Measurements from ENCODE around the gene KCNQ2. TPM values are rescaled to one million over a fixed set of nuclear protein-coding genes. Genes with fewer than 3 reads are reported as not detected.

The KCNQ2 gene
- total RNA-seq, 1 experiment from 2014 or later = not detected

GRCh38 chr20:63361519-63362435 is 110.7 kb downstream of the KCNQ2 start:
- Histone ChIP-seq H3K4me2 (no peak overlapping the region), H3K9me2 (ENCODE audit: insufficient read depth) (no peaks in the 10 kb centered on the region), H3K9me3 (ENCODE audit: insufficient read depth, low read depth) (no peaks in the 10 kb centered on the region), H3K79me2 (ENCODE audit: low read depth) (no peaks in the 10 kb centered on the region), H4K20me1 (ENCODE audit: insufficient read depth) (peaks cover 6% of the 10 kb centered on the region; the same call in 1 of the 2 replicates), H3K27me3 (ENCODE audit: insufficient read depth, low read depth) (peaks cover 67% of the 10 kb centered on the region), H3K4me3 (no peak overlapping the region), H3K27ac (no peak overlapping the region), H3K4me1 (replicated peaks; ENCODE audit: insufficient read depth) (no peaks in the 10 kb centered on the region), H2AFZ (no peak overlapping the region), H3F3A (ENCODE audit: insufficient read depth, low read depth) (no peaks in the 10 kb centered on the region), H3K36me3 (ENCODE audit: low read depth) (no peaks in the 10 kb centered on the region)
- ChIA-PET CTCF (interaction anchor here (0.5 to 0.6 kb wide), 2 partner anchors 266 to 573 kb away, joined by 3 to 17 read pairs; no protein-coding TSS in a partner anchor), POLR2A (ENCODE audit: unreplicated experiment) (no interaction called here)
- no TSS peak for BruUV-seq (replicated peaks)
- intact Hi-C loops (cut with micrococcal nuclease; ENCODE audit: unreplicated experiment) = no loop called here
- TF ChIP-seq, protein P1, sequence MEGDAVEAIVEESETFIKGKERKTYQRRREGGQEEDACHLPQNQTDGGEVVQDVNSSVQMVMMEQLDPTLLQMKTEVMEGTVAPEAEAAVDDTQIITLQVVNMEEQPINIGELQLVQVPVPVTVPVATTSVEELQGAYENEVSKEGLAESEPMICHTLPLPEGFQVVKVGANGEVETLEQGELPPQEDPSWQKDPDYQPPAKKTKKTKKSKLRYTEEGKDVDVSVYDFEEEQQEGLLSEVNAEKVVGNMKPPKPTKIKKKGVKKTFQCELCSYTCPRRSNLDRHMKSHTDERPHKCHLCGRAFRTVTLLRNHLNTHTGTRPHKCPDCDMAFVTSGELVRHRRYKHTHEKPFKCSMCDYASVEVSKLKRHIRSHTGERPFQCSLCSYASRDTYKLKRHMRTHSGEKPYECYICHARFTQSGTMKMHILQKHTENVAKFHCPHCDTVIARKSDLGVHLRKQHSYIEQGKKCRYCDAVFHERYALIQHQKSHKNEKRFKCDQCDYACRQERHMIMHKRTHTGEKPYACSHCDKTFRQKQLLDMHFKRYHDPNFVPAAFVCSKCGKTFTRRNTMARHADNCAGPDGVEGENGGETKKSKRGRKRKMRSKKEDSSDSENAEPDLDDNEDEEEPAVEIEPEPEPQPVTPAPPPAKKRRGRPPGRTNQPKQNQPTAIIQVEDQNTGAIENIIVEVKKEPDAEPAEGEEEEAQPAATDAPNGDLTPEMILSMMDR (conservative IDR thresholded peaks at IDR 0.05) = no peak
- TF ChIP-seq EZH2 (IDR thresholded peaks at IDR 0.05; ENCODE audit: low read depth) = no peak
- no peak for DNase-seq

DNA sequence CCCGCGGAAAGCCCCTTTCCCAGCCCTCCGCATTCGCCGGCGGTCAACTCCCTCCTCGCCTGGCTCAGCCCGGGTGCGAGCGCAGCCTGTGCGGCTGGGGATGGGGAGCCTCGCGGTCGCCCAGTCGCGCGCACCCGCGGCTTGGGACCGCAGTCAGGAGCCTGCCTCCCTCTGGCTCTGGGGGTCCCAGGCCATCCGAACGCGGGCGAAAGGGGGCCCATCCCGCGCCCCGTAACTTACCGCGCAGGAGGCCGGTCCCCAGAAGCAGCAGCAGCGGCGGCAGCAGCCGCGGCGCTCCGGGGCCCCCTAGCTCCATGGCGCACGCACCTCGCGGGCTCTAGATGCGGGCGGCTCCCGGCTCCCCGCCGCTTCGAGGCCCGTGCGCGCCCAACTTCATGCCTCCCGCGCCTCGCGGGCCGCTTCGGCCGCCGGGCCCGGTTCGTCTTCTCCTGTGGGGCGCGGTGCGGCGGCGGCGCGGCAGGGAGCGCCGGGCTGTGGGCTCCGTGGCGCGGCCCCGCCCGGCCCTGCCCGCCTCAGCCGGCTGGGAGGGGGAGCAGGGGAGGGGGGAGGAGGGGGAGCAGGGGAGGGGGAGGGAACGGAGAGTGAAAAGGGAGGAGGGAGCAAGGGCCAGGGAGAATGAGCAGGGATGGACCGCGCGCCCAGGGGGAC is 111.5 kb downstream of the KCNQ2 start, which contains the start of gene CHRNA4:
Gene CHRNA4 (minus strand): TSS at position 500 of the 669 bp plus-strand sequence. CDS start 184 bp downstream, at position 316.
- peaks cover 62% of the 10 kb centered on the region for H3K27me3 ChIP-seq (ENCODE audit: insufficient read depth, low read depth)
- H3K9me2 ChIP-seq (ENCODE audit: insufficient read depth) = no peaks in the 10 kb centered on the region
- no peak within 1 kb of the TSS for H3K4me3 ChIP-seq
- H3K4me1 ChIP-seq (replicated peaks; ENCODE audit: insufficient read depth) = no peaks in the 10 kb centered on the region
- CTCF ChIA-PET = interaction anchor here (0.5 kb wide), 1 partner anchor 267 kb away, joined by 17 read pairs; no protein-coding TSS in a partner anchor
- intact Hi-C loops (cut with micrococcal nuclease; ENCODE audit: unreplicated experiment) = no loop called here
- POLR2A ChIA-PET (ENCODE audit: unreplicated experiment) = no interaction called here
- no peak within 1 kb of the TSS for H3K4me2 ChIP-seq
- no TSS peak for BruUV-seq (replicated peaks)
- H3K36me3 ChIP-seq (ENCODE audit: low read depth) = no peaks in the 10 kb centered on the region
- no peak for DNase-seq
- no peaks in the 10 kb centered on the region for H3K9me3 ChIP-seq (ENCODE audit: insufficient read depth, low read depth)
- peaks cover 6% of the 10 kb centered on the region; the same call in 1 of the 2 replicates for H4K20me1 ChIP-seq (ENCODE audit: insufficient read depth)
- no peaks in the 10 kb centered on the region for H3F3A ChIP-seq (ENCODE audit: insufficient read depth, low read depth)
- no peaks in the 10 kb centered on the region for H3K79me2 ChIP-seq (ENCODE audit: low read depth)
- H2AFZ ChIP-seq = no peak within 1 kb of the TSS
- TF ChIP-seq, protein P1 (conservative IDR thresholded peaks at IDR 0.05) = no peak
- TF ChIP-seq EZH2 (IDR thresholded peaks at IDR 0.05; ENCODE audit: low read depth) = no peak
- H3K27ac ChIP-seq = no peak within 1 kb of the TSS

DNA sequence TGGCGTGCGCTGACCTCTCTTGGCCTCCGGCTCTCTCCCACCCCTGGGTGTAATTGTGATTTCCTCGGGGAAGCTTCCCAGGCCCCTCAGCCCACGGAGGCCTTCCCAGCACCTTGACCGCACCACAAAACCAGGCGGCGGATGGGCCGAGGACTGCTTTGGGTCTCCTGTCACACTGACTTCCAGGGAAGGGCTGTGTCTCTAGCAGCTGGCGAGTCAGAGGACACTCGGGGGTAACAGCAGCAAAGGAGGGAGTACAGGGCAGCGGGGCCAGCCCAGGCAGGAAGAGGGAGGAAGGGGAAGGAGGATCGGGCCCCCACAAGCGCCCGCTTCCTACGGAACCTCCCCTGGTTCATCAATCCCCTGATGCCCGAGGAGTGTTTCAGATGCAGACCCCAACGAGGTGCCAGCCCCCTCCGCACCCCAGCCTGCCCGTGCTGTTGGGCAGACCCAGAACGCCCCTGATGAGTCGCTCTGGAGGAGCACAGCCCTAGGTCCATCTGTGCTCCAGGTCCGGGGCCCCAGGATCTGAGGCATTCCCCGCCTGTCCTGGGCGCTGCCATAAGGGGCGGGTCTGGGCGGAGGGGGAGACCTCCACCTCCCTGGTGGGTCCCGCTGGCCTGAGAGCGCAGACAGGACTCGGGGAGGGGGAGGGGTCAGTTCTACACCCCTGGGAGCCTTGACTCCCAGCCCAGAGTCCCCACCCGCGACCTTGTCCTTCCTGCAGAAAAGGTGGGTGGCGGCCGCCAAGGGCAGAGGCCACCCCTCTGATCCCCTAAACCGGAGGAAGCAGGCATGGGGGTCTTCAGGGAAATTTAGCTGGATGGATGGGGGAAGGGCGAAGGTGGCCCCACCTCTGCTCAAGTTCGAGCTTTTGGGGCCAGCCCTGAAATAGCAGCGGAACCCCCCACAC is 112.3 kb downstream of the KCNQ2 start:
- Histone ChIP-seq H2AFZ (no peak overlapping the region), H3K36me3 (ENCODE audit: low read depth) (no peaks in the 10 kb centered on the region), H4K20me1 (ENCODE audit: insufficient read depth) (peaks cover under 1% of the 10 kb centered on the region; the same call in 1 of the 2 replicates), H3K4me1 (replicated peaks; ENCODE audit: insufficient read depth) (no peaks in the 10 kb centered on the region), H3K4me3 (no peak overlapping the region), H3K79me2 (ENCODE audit: low read depth) (no peaks in the 10 kb centered on the region), H3K9me3 (ENCODE audit: insufficient read depth, low read depth) (no peaks in the 10 kb centered on the region), H3K27me3 (ENCODE audit: insufficient read depth, low read depth) (peaks cover 54% of the 10 kb centered on the region), H3K9me2 (ENCODE audit: insufficient read depth) (no peaks in the 10 kb centered on the region), H3F3A (ENCODE audit: insufficient read depth, low read depth) (no peaks in the 10 kb centered on the region), H3K27ac (no peak overlapping the region), H3K4me2 (no peak overlapping the region)
- no peak for TF ChIP-seq EZH2 (IDR thresholded peaks at IDR 0.05; ENCODE audit: low read depth)
- TF ChIP-seq, protein P1 (conservative IDR thresholded peaks at IDR 0.05) = no peak
- CTCF ChIA-PET = no interaction called here
- POLR2A ChIA-PET (ENCODE audit: unreplicated experiment) = no interaction called here
- intact Hi-C loops (cut with micrococcal nuclease; ENCODE audit: unreplicated experiment) = no loop called here
- DNase-seq = no peak
- no TSS peak for BruUV-seq (replicated peaks)
